GM19351 (cell line): ENCODE data around the gene SETD1B.
A peak's percentile ranks its signal among the peaks of the same experiment; 100 is the strongest.

Experiments
- ATAC-seq: cut with Tn5 transposase; IDR thresholded peaks from one replicate; pipeline ENCODE4 v1.9.1; 2021; ENCODE audit warnings: mild to moderate bottlenecking, moderate library complexity; ENCODE audit not compliant: unreplicated experiment

SETD1B gene

DNA sequence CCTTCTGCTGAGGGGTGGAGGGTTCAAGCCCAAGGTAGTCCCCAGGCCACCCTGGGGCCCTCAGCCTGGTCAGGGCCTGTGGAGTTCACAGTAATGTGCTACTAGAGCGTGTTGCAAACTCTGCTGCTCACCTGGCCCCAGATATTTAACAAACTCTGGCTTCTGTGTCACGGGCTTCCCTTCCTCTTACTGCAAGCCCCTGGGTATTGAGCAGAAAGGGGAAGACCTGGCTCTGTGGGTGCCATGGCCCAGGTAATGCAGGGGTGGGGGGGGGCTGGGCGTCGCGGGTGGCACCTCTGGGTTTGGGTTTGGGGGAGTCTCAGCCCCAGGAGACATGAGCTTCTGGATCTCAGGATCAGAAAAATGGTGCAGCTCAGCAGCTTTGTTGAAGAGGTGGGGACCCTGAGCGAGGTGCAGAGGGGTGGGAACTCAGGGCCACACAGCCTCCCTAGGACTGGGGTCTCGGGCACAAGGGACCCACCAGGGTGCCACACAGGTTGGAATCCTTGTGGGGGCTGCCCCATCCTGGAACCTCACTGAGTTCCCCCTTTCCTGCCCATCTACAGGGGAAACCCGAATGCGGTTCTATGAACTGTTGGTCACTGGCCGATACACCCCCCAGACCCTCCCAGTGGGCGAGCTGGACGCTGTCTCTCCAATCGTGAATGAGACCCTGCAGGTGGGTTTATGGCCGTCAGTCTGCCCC is 4.0 kb downstream of the SETD1B start:
- ATAC-seq: no peak

DNA sequence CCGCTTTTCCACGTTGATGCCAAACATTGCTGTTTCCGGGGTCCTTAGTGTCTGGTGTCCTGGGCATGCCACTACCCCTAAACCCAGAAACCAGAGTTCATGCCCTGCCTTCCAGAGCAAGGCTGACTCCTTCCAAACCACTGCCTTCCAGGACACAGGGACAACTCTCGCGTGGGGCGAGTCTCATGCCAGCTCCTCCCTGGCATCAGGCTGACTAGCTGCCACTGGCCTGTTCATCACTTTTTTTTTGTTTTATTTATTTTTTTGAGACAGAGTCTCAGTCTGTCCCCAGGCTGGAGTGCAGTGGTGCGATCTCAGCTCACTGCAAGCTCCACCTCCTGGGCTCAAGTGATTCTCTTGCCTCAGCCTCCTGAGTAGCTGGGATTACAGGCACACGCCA is 4.8 kb downstream of the SETD1B start:
- no peak for ATAC-seq

DNA sequence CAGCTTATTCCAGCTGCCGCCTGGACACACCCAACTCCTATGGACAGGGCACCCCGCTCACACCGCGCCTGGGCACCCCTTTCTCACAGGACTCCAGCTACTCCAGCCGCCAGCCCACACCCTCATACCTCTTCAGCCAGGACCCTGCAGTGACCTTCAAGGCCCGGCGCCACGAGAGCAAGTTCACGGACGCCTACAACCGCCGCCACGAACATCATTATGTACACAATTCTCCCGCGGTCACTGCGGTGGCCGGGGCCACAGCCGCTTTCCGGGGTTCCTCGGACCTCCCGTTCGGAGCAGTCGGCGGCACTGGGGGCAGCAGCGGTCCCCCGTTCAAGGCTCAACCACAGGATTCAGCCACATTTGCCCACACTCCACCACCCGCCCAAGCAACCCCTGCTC is 5.9 kb downstream of the SETD1B start:
- no peak for ATAC-seq

DNA sequence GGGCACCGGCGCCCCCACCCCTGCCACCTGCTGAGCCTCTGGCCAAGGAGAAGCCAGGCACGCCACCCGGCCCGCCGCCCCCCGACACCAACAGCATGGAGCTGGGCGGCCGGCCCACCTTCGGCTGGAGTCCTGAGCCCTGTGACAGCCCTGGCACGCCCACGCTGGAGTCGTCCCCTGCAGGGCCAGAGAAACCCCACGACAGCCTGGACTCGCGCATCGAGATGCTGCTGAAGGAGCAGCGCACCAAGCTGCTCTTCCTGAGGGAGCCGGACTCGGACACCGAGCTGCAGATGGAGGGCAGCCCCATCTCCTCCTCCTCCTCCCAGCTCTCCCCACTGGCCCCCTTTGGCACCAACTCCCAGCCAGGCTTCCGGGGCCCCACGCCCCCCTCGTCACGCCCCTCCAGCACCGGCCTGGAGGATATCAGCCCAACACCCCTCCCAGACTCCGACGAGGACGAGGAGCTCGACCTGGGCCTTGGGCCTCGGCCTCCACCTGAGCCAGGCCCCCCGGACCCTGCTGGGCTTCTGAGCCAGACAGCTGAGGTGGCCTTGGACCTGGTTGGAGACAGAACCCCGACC is 6.5 kb downstream of the SETD1B start:
- ATAC-seq: no peak

GRCh38 chr12:121810833-121811433 is 7.1 kb downstream of the SETD1B start:
- ATAC-seq: no peak

DNA sequence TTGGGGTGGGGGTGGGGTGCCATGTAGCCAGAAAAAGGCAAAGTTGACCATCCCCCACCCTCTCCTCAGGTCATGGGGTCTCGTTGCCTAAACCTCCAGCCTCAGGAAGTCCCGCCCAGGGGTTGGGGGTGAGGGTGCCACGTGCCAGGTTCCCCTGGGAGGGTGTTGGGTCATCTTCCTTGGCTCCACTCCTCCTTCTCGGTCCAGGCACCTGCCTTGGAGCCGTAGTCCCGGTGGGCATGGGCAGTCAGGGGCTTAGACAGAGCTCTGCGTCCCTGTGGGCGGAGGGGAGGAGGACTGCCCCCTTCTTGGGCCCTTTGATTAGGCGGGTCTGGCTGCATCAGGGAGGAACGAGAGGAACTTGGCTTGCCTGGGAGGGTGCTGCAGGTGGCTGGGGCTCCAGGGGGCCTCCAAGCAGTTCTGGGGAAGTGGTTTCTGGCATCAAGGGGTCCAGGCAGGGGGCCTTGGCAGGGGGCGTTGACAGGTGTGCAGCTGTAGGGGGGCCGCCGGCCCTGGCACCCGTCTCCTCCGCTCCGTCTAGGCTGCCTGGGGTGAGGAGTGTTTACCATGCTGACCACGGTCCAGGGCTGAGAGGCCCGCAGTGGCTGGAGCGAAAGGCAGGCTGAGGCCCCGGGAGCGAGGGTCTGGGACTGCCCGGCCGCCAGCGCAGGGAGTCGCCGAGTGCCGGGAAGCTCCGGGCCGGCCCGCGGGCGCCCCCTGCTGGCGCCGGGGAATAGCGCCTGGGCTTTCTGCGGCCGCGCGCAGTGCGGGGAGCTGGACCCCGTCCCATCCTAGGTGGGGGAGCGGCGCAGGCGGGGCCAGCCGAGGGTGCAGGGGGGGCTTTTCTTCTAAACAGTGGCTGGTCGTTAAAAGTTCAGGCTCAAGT is 7.9 kb downstream of the SETD1B start:
- ATAC-seq: peak; percentile 76

GRCh38 chr12:121812320-121812871 is 8.6 kb downstream of the SETD1B start:
- ATAC-seq: peak; percentile 30

DNA sequence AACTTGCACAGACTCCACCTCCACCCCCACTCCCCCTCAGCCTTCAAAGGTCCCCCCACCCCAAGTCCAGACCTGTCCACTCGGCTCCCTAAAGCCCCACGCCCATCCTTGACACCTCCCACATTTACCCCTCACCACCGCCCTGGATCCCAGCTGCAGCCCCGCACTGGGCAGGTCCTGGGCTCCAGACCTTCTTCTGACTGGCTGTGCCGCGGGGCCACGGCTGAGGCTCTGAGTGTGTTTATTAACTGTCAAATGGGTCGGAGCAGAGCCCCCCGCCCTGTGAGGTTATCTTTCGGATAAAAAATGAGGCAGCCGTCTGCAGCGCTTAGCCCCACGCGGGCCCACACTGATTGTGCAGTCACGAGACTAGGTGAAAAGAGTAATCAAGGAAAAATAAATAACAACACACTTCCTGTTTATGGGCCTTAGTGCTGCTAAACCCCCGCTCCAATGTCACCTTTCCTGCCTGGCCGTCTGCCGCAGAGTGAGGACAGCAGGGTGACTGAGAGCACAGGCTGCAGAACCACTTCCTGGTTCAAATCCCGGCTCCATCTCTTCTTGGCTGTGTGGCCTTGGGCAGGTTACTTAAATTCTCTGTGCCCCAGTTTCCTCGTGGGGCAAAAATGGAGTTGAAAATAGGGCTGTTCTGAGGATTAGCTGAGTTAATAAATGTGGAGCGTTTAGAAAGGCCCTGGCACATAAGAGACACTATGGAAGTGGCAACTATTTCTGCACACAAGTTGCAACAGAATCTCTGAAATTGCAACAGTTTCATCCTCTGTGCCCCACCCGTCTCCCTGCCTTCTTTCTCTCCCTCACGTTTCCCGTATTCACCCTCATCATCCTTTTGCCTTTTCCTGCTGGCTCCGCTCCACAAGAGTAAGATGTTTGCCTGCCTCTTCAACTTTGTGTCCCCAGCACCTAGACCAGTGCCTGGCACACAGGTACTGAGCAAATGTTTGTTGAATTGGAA is 9.4 kb downstream of the SETD1B start:
- no peak for ATAC-seq

- no peak for ATAC-seq
Measured at GRCh38 chr12:121813951-121814350, 10.1 kb downstream of the SETD1B start.

DNA sequence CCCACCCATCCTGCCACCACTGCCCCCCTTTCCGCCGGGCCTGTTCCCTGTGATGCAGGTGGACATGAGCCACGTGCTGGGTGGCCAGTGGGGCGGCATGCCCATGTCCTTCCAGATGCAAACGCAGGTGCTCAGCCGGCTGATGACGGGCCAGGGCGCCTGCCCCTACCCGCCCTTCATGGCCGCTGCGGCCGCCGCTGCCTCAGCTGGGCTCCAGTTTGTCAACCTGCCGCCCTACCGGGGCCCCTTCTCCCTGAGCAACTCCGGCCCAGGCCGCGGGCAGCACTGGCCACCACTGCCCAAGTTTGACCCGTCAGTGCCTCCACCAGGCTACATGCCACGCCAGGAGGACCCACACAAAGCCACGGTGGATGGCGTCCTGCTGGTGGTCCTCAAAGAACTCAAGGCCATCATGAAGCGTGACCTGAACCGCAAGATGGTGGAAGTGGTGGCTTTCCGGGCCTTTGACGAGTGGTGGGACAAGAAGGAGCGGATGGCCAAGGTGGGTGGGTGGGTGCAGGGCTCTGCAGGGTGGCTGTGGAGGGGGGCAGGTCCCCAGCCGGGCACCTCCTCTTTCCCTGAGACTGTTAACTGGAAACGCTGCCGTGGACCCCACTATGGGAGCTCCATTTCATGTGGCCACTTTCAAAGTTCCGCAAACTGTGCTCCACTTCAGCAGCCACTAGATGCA is 10.8 kb downstream of the SETD1B start:
- no peak for ATAC-seq

DNA sequence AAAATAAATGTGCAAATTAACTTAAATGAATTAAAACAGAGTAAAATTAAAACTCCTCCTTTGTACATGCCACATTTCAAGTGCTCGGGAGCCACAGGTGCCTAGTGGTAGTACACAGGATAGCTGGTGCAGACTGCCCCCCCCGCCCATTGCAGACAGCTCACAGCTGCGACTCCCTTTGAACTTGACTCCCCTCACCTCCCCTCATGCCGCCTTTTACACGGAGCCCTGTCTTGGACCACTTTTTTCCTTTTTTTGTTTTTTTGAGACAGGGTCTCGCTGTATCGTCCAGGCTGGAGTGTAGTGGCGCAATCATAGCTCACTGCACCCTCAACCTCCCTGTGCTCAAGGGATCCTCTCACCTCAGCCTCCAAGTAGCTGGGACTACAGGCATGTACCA is 11.5 kb downstream of the SETD1B start:
- ATAC-seq: no peak

DNA sequence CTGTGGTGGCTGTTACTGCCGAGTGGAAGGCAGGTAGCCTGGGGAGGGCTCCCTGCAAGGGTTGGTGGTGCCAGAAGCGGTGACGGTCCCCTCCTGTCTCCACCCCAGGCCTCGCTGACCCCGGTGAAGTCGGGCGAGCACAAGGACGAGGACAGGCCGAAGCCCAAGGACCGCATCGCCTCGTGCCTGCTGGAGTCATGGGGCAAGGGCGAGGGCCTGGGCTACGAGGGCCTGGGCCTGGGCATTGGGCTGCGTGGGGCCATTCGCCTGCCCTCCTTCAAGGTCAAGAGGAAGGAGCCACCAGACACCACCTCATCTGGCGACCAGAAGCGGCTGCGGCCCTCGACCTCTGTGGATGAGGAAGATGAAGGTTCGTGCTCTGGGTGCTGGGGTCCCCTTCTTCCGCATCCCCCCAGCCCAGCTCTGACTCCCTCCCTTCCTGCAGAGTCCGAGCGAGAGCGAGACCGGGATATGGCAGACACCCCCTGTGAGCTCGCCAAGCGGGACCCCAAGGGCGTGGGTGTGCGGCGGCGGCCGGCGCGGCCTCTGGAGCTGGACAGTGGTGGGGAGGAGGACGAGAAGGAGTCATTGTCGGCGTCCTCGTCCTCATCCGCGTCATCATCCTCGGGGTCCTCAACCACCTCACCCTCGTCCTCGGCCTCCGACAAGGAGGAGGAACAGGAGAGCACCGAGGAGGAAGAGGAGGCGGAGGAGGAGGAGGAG is 13.3 kb downstream of the SETD1B start:
- ATAC-seq: no peak

GRCh38 chr12:121817648-121818043 is 13.8 kb downstream of the SETD1B start:
- no peak for ATAC-seq

- no peak for ATAC-seq
Measured at GRCh38 chr12:121819212-121819949, 15.6 kb downstream of the SETD1B start.

- no peak for ATAC-seq
Measured at GRCh38 chr12:121820056-121820455, 16.2 kb downstream of the SETD1B start.

DNA sequence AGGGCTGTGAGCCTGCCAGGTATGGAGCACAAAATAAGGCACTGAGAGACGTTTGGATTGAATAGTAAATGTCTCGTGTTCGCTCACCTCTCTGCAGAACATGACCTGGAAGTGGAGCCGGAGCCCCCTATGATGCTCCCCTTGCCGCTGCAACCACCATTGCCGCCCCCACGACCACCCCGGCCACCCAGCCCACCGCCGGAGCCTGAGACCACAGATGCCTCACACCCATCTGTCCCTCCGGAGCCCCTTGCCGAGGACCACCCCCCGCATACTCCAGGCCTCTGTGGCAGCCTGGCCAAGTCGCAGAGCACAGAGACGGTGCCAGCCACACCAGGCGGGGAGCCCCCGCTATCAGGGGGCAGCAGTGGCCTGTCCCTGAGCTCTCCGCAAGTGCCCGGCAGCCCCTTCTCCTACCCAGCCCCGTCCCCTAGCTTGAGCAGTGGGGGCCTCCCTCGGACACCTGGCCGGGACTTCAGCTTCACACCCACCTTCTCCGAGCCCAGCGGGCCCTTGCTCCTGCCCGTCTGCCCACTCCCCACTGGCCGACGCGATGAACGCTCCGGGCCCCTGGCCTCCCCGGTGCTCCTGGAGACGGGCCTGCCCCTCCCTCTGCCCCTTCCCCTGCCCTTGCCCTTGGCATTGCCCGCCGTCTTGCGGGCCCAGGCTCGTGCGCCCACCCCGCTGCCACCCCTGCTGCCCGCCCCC is 18.7 kb downstream of the SETD1B start:
- ATAC-seq: no peak

GRCh38 chr12:121823101-121823726 is 19.4 kb downstream of the SETD1B start:
- no peak for ATAC-seq
